ENCODE results near the gene GNL3.

GNL3 gene

GRCh38 chr3:52689151-52689550, 3.3 kb downstream of the GNL3 start:
- DNase-seq (ENCODE audit: low read depth) = no peak

GRCh38 chr3:52690560-52690959, 4.7 kb downstream of the GNL3 start:
- DNase-seq (ENCODE audit: low read depth) = no peak

- no peak for DNase-seq (ENCODE audit: low read depth)
Measured at GRCh38 chr3:52693071-52693470, 7.2 kb downstream of the GNL3 start.

- no peak for DNase-seq (ENCODE audit: low read depth)
Measured at GRCh38 chr3:52694528-52695189, 8.8 kb downstream of the GNL3 start.

- no peak for DNase-seq (ENCODE audit: low read depth)
Measured at GRCh38 chr3:52695798-52696671, 10.2 kb downstream of the GNL3 start.

GRCh38 chr3:52696830-52697631, 11.2 kb downstream of the GNL3 start:
- DNase-seq (ENCODE audit: low read depth) = no peak

GRCh38 chr3:52697632-52697965, 11.8 kb downstream of the GNL3 start:
- no peak for DNase-seq (ENCODE audit: low read depth)

GRCh38 chr3:52703341-52703740, 17.5 kb downstream of the GNL3 start:
- DNase-seq (ENCODE audit: low read depth) = no peak

- DNase-seq (ENCODE audit: low read depth) = no peak
Measured at GRCh38 chr3:52704611-52705437, 19.0 kb downstream of the GNL3 start.

GRCh38 chr3:52705438-52705687, 19.5 kb downstream of the GNL3 start:
- no peak for DNase-seq (ENCODE audit: low read depth)

GRCh38 chr3:52705688-52706686, 20.2 kb downstream of the GNL3 start, which contains the start of the genes GLT8D1 and SPCS1:
GLT8D1 (minus strand) TSS chr3:52705791; CDS start chr3:52700460, 5,331 bp downstream.
SPCS1 (plus strand) TSS chr3:52706106; CDS start chr3:52706247, 141 bp downstream.
- DNase-seq (ENCODE audit: low read depth) = peak; percentile 78

- no peak for DNase-seq (ENCODE audit: low read depth)
Measured at GRCh38 chr3:52707585-52707984, 21.8 kb downstream of the GNL3 start.

- DNase-seq (ENCODE audit: low read depth) = no peak
Measured at GRCh38 chr3:52710512-52710911, 24.7 kb downstream of the GNL3 start.

- no peak for DNase-seq (ENCODE audit: low read depth)
Measured at GRCh38 chr3:52712291-52713212, 26.7 kb downstream of the GNL3 start.

GRCh38 chr3:52714335-52715302, 28.8 kb downstream of the GNL3 start:
- no peak for DNase-seq (ENCODE audit: low read depth)

GRCh38 chr3:52715714-52716305, 30.0 kb downstream of the GNL3 start:
- DNase-seq (ENCODE audit: low read depth) = no peak

- no peak for DNase-seq (ENCODE audit: low read depth)
Measured at GRCh38 chr3:52719618-52720017, 33.8 kb downstream of the GNL3 start.

Measured in activated T-helper 1 cell treated with Interleukin-2 at 50 U/mL for 16 hours (primary cell).